AG04449 (cell line): ENCODE measurements around the gene PPP1R16B.

Source experiments
- CTCF ChIA-PET: fragments of 350-600 bp; formaldehyde crosslinking; extraction: SDS; loops from one replicate; lab custom pipeline; 2021; ENCODE audit warnings: antibody characterized with exemption; lab: Yijun Ruan, JAX
- POLR2A ChIA-PET: fragments of 400-600, 350-600 bp; formaldehyde crosslinking; extraction: SDS; loops from one replicate; lab custom pipeline; 2020; ENCODE audit warnings: antibody characterized with exemption, inconsistent platforms; lab: Yijun Ruan, JAX
- DNase-seq: peaks from one replicate; pipeline ENCODE4 v3.0.0-alpha.2; 2010; ENCODE audit warnings: low read depth, low spot score
- H3K4me3 ChIP-seq: 2 replicates; pipeline ENCODE4 v1.5.1; 2011; ENCODE audit warnings: low read depth, mild to moderate bottlenecking, control low read depth, low read length
- TF ChIP-seq, protein P1 (sequence below): IDR thresholded peaks from one replicate; pipeline ENCODE4 v1.5.1; 2011; ENCODE audit warnings: mild to moderate bottlenecking, moderate library complexity, low read length, control low read depth, inconsistent platforms; ENCODE audit not compliant: insufficient read depth; ENCODE audit errors: missing control alignments

Gene PPP1R16B

DNA sequence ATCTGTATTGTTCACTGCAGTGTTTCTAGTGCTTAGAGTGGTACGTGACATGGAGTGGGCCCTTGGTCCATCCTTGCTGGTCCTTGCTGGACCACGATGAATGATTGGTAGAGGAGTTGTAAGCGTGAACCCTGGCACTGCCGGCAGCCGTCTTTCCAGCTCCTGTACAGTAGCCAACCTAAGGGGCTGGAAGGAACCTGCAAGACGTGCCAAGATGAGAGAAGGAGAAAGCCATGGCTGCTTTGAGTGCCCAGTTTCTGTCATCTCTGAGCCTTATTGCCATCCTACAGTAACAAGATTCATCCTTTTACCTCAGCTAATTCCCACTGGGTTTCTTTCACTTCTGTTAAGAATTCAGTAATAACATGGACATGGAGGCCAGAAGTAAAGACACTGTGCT lies 162.6 kb downstream of the PPP1R16B start:
- ChIA-PET POLR2A (no interaction called here), CTCF (interaction anchor here (1.3 to 3.8 kb wide), 2 partner anchors 11 to 81 kb away, joined by 3 to 23 read pairs; no protein-coding TSS in a partner anchor)
- H3K4me3 ChIP-seq = no peak overlapping the region
- TF ChIP-seq, protein P1, sequence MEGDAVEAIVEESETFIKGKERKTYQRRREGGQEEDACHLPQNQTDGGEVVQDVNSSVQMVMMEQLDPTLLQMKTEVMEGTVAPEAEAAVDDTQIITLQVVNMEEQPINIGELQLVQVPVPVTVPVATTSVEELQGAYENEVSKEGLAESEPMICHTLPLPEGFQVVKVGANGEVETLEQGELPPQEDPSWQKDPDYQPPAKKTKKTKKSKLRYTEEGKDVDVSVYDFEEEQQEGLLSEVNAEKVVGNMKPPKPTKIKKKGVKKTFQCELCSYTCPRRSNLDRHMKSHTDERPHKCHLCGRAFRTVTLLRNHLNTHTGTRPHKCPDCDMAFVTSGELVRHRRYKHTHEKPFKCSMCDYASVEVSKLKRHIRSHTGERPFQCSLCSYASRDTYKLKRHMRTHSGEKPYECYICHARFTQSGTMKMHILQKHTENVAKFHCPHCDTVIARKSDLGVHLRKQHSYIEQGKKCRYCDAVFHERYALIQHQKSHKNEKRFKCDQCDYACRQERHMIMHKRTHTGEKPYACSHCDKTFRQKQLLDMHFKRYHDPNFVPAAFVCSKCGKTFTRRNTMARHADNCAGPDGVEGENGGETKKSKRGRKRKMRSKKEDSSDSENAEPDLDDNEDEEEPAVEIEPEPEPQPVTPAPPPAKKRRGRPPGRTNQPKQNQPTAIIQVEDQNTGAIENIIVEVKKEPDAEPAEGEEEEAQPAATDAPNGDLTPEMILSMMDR = no peak
- no peak for DNase-seq

DNA sequence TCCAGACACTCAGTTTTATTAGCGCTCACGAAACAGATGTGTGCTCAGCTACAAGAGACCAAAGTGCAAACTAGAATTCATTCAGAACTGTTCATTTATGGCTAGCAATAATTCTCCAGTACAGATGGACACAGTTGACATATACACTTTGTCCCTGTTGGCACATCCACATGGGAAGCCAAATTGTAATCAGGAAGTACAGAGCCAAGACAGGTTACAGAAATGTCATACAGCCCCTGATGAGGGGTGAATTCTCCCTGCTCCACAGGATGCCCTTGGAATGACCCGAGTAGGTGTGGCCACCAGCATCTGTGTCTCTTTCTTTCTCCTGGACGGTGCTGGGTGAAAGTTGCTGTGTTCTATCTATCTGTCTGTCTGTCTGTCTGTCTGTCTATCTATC lies 164.2 kb downstream of the PPP1R16B start:
- ChIA-PET CTCF (interaction anchor here (1.1 to 3.8 kb wide), 2 partner anchors 43 to 79 kb away, joined by 4 to 23 read pairs; partner anchors contain the start of gene FAM83D), POLR2A (interaction anchor here (1.7 kb wide), 1 partner anchor 8 kb away, joined by 6 read pairs; the partner anchor contains the start of gene DHX35)
- no peak overlapping the region for H3K4me3 ChIP-seq
- TF ChIP-seq, protein P1 = no peak
- DNase-seq = no peak

DNA sequence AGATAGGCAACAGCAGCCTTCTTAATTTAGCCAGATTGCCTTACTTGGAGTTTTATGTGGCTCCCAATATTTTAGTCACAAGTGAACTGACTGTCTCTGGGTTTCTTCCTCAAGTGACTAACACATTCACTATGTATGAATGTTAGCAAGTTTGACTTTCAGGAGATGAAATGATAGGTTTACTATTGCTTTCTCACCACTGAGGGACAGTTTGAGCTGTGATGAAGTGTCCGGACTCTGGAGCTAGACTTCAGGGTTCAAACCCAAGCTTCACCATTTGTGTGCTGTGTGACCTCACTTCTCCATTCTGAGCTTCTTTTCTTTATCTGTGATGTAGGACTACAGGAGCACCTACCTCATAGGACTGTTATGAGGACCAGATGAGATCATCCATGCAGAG lies 164.8 kb downstream of the PPP1R16B start:
- ChIA-PET CTCF (interaction anchor here (1.1 kb wide), 1 partner anchor 7 kb away, joined by 3 read pairs; no protein-coding TSS in a partner anchor), POLR2A (interaction anchor here (1.7 kb wide), 1 partner anchor 8 kb away, joined by 6 read pairs; the partner anchor contains the start of gene DHX35)
- no peak overlapping the region for H3K4me3 ChIP-seq
- TF ChIP-seq, protein P1 = no peak
- peak; percentile 83 for DNase-seq
